GM18907 (cell line): ENCODE data around the gene AKAP8.
"Not testable (repeated sequence)": the region's sequence is repeated elsewhere in the genome, so short reads cannot be mapped to it uniquely, and the experiment has no call there.

Experiments
- ATAC-seq: cut with Tn5 transposase; IDR thresholded peaks from one replicate; pipeline ENCODE4 v1.9.1; 2021; ENCODE audit warnings: mild to moderate bottlenecking, moderate library complexity; ENCODE audit not compliant: unreplicated experiment

AKAP8 gene

GRCh38 chr19:15379083-15379998 lies at the start of gene AKAP8:
Gene AKAP8, minus strand, starts transcription at chr19:15379787. Its CDS starts 56 bp downstream, at chr19:15379731.
- peak; percentile 81 for ATAC-seq

- no peak for ATAC-seq
Measured at GRCh38 chr19:15427991-15428471, 48.4 kb upstream of the AKAP8 start.

- no peak for ATAC-seq
Measured at GRCh38 chr19:15427350-15427700, 47.7 kb upstream of the AKAP8 start.

GRCh38 chr19:15426485-15427349 lies 47.1 kb upstream of the AKAP8 start:
- ATAC-seq = no peak

- no peak for ATAC-seq
Measured at GRCh38 chr19:15425321-15425950, 45.8 kb upstream of the AKAP8 start.

- no peak for ATAC-seq
Measured at GRCh38 chr19:15424692-15425272, 45.2 kb upstream of the AKAP8 start.

GRCh38 chr19:15424121-15424520 lies 44.5 kb upstream of the AKAP8 start:
- ATAC-seq = no peak

GRCh38 chr19:15423130-15423529 lies 43.5 kb upstream of the AKAP8 start:
- ATAC-seq = no peak

GRCh38 chr19:15422296-15423075 lies 42.9 kb upstream of the AKAP8 start:
- ATAC-seq = no peak

- no peak for ATAC-seq
Measured at GRCh38 chr19:15421721-15422260, 42.2 kb upstream of the AKAP8 start.

- ATAC-seq = no peak
Measured at GRCh38 chr19:15421136-15421695, 41.6 kb upstream of the AKAP8 start.

GRCh38 chr19:15419413-15420025 lies 39.9 kb upstream of the AKAP8 start:
- ATAC-seq = no peak

- ATAC-seq = peak; percentile 90
Measured at GRCh38 chr19:15418579-15419412, 39.2 kb upstream of the AKAP8 start, which contains the start of gene AKAP8L. Gene AKAP8L, minus strand, starts transcription at chr19:15418988. Its CDS starts 65 bp downstream, at chr19:15418923.

- no peak for ATAC-seq
Measured at GRCh38 chr19:15418231-15418578, 38.6 kb upstream of the AKAP8 start.

GRCh38 chr19:15417699-15418098 lies 38.1 kb upstream of the AKAP8 start:
- ATAC-seq = no peak

- no peak for ATAC-seq
Measured at GRCh38 chr19:15412832-15413231, 33.2 kb upstream of the AKAP8 start.

GRCh38 chr19:15411351-15411750 lies 31.8 kb upstream of the AKAP8 start:
- not testable (repeated sequence) for ATAC-seq

GRCh38 chr19:15404780-15405211 lies 25.2 kb upstream of the AKAP8 start:
- no peak for ATAC-seq
